Tibial nerve (tissue), 3 donors: ENCODE measurements around the gene RPTOR.

Source experiments
- CTCF ChIP-seq, 5 experiments: fragments of 200-600 bp in 3 of 5; fragments of 450-650 bp in 2 of 5; sonication (generic) in 3 of 5; IDR thresholded peaks; one replicate each; pipeline ENCODE4 v1.5.1; 2016 to 2019; ENCODE audit warnings: antibody characterized with exemption in 5 of 5, mild to moderate bottlenecking in 3 of 5, moderate library complexity in 2 of 5
- POLR2A ChIP-seq, 2 donors: fragments of 450-650 bp; IDR thresholded peaks; one replicate each; pipeline ENCODE4 v1.6.1; 2017; ENCODE audit warnings: antibody characterized with exemption in 2 of 2, mild to moderate bottlenecking in 2 of 2, moderate library complexity in 2 of 2

- TF ChIP-seq CTCF (IDR thresholded peaks at IDR 0.05) (no peak), POLR2A (IDR thresholded peaks at IDR 0.05) (no peak)
Measured at GRCh38 chr17:80754846-80755245, 210.2 kb downstream of the RPTOR start.
